Activated CD4-positive, alpha-beta T cell treated with anti-CD3 and anti-CD28 coated beads for 4 hours (primary cell): ENCODE results near the gene AGPAT3.

Source experiments
- DNase-seq, 2 donors: peaks; one replicate each; pipeline ENCODE4 v3.0.0-alpha.2; 2020

AGPAT3 gene

GRCh38 chr21:43981151-43981870 lies 116.3 kb downstream of the AGPAT3 start:
- no peak for DNase-seq

DNA sequence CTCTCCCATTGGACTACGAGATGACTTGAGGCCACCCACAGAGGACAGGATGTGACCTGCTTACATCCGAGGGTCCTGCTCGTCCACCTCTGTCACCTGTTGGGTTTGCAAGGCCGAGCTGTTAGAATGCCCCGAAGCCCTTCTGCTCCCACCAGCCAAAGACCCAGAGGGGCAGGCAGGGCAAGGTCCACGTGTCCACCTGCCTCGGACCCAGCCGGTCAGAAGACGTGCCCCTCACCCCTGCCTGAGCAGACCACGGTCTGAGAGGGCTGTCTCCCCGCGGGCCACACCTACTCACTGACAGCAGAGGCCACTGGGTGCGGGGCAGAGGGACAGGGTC lies 116.8 kb downstream of the AGPAT3 start:
- DNase-seq, result no peak

DNA sequence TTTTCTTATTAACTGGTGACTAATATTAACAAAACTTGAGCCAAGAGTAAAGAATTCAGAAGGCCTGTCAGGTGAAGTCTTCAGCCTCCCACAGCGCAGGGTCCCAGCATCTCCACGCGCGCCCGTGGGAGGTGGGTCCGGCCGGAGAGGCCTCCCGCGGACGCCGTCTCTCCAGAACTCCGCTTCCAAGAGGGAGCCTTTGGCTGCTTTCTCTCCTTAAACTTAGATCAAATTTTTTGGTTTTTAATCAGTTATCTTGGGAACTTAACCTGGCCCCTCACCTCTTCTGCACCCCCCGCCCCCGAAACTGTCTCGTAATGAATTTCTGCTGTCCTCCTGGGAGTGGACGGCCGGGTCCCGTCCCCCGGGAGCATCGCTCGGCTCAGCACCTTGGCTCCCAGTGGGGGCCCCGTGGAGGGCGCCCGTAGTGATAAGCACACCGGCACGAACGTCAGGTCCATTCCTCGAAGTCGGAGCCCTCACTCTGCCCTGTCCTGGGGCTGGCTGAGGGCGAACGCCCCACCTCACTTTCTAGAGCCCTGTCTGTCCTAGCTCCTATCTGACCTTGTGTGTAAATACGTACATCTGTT lies 117.6 kb downstream of the AGPAT3 start:
- no peak for DNase-seq

DNA sequence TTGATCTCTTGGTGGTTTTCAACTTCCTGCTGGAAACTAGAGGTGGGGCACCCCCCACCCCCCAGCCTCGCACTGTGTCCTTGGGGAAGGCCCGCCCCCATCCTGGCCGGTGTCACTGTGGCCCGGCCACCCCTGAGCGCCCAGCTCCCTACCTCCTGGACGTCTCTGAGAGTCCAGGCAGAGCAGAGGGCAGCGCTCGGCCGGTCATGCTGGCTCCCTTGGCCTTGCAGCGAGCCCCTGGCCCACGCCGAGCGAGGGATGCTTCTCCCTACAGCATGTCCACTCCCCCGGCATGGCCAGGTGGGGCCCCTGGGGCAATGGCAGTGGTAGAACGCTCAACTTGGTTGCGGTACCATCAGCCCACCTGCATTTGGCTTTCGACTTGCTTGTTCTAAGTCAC lies 118.4 kb downstream of the AGPAT3 start:
- DNase-seq, result no peak

- DNase-seq, result no peak
Observed at GRCh38 chr21:43983860-43984420, 118.9 kb downstream of the AGPAT3 start.

DNA sequence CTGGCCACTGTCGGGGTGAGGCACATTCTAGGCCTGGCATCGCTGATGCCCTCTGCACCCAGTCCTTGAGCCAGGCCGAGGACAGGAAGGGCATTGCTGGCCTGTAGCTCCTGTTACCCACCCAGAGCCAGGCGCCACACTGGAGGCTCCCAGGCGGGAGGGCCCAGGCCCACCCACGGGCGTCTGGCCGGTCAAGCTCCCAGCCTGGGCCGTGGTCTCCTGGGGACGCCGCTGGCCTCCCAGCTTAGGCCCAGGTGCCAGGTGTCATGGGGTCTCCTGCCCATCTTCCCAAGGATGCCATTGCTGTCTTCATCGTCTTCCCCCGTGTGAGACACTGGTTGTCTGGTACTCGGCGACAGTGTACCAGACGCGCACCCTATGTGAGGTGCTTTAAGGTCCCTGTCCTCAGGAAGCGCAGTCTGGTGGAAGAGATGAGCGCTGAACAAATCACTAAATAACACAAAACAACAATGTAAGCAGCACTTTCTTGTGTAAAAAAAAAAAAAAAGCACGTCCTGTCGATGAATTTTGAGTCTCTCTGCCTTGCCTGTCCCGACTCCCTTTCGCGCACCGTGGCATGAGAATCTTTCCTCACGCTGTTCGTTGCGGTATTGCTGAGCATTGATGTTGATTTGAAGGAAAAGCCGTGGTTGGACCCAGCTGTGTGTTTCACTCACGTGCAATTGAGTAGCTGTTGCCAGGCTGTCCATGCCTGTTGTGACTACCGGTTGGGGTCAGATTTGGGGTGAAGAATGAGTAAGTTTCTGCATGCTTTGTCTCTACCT lies 120.1 kb downstream of the AGPAT3 start:
- DNase-seq, result no peak

GRCh38 chr21:43985690-43986251 lies 120.7 kb downstream of the AGPAT3 start:
- no peak for DNase-seq

- DNase-seq, result no peak
Observed at GRCh38 chr21:43986544-43987451, 121.8 kb downstream of the AGPAT3 start.

- DNase-seq, result no peak
Observed at GRCh38 chr21:43987509-43987908, 122.5 kb downstream of the AGPAT3 start.

DNA sequence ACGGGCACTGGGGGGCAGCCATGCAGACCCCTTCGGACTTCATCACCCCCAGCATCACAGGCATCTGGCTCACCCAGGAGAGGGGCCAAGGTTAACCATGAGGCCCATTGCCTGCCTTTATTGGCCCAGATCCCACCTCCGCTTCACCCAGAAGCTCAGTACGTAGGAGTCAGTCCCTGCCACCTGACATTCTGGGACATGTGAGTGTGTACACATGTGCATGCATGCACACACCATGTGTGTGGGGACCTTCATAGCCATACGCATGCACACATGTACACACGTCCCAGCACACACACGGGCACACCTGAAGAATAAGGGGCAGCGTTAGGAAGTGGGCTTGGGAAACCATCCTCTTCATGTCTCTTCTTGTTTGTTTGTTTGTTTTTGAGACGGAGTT lies 123.0 kb downstream of the AGPAT3 start:
- no peak for DNase-seq

DNA sequence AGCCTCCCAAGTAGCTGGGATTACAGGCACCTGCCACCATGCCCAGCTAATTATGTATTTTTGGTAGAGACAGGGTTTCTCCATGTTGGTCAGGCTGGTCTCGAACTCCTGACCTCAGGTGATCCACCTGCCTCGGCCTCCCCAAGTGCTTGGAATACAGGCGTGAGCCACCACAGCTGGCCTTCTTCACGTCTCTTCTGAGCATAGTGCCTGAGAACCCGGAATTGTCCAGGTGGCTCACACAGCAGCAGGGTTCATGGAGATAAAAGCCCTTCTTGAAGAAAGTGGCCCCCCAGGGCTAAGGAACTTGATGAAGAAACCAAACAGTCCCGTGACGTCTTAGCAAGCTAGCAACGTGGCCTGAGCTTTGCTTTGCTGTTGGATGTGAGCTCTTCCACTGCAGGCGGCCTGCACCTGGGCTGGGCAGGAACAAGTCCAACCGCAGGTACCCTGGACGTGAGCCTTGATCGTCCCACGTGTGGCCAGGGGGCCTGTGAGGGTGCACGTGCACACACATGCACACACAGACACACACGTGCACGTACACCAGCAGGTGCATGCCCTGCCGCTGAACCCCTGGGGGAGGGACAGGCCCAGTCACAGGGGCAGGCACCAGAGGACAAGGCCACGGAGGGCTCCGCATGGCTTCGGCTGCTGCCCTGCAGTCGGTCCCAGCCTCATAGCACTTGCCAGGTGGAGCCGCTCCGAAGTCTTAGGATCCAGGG lies 123.6 kb downstream of the AGPAT3 start:
- DNase-seq, result no peak

GRCh38 chr21:43989401-43989800 lies 124.4 kb downstream of the AGPAT3 start:
- DNase-seq, result no peak

DNA sequence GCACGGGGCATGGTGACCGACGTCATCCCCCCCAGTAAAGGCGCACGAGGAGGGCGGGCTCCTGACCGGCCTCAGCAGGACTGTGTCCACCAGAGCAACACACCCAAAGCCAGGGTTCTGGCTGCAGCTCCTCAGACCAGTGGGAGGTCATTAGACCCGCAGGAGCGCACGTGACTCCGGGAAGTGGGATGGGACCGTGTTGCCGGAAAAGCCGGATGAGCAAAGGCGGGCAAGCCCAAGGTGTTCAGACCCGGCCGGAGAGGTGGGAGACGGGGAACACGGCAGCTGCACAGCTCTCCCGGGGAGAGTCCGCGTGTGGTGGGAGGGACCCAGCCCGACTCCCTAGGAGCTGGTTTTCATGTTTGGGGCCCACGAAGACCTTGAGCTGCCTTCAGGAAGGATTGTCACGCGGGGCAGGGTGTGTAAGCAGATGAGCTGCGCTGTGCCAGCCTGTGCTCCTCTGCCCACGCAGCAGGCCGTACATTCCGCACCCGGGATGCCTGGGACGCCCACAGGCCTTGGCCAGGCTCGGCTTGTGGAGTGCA lies 126.5 kb downstream of the AGPAT3 start:
- DNase-seq, result no peak

DNA sequence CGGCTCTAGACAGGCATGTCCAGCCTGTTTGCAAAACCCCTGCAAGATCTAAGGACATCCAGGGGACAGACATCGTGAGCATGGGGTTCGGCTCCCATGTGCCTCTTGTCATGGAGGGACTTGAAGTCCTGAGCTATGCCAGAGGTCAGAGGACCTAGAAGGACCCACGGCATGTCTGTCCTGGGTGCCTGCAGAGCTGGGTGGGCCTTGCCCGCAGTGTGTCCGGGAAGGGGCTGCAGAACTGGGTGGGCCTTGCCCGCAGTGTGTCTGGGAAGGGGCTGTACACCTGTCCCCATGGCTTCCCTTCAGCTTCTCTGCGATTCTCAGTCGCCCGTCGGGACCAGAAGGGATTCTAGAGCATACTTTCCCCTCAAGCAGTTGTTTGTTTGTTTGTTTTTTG lies 127.1 kb downstream of the AGPAT3 start:
- DNase-seq, result no peak

DNA sequence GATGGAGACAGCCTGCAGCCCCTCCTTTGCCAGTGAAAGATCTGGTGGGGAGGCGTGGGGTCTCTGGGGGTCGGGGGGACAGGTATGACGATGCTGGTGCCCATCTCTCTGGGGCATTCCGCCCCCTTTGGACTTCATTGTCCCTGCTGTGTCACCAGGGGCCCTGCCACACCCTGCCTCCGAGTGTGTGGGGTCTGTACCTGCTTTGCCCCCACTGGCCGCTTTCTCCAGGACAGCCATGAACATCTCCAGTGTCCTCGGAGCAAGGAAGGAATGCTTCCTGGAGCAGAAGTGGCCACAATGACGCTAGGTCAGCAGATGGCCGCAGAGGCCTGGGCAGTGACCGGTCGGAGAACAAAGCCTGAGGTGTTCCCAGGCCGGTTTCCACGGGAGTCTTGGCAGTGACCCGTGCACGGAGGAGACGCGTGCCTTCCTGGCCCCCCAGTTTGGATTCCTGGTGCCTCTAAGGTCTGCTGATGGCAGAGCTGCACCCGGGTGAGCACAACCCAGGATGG lies 128.5 kb downstream of the AGPAT3 start:
- DNase-seq, result no peak

GRCh38 chr21:43994085-43994484 lies 129.1 kb downstream of the AGPAT3 start:
- DNase-seq, result no peak

GRCh38 chr21:43994646-43995045 lies 129.6 kb downstream of the AGPAT3 start:
- no peak for DNase-seq

- DNase-seq, result no peak
Observed at GRCh38 chr21:43995521-43996105, 130.6 kb downstream of the AGPAT3 start.

GRCh38 chr21:43997766-43998742 lies 133.0 kb downstream of the AGPAT3 start:
- DNase-seq, result no peak

DNA sequence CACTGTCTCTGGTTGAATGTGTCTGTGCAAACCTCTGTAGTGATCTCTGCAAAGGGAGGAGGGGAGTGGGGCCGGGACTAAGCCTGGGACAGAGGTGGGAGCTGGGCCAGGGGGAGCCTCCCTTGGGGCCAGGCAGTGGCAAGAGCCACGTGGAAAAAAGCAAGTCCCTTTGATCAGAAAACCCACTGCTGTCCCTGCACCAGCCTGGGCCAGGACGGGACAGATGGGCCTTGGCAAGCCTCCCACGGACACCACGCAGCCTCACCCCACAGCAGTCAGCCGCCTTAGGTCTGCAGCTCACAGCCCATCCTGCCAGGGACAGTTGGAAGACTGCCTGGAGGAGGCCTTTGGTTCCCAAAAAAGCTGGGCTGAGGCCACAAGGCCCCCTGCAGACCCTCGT lies 135.3 kb downstream of the AGPAT3 start:
- no peak for DNase-seq
